HG03095 (cell line): ENCODE results near the gene GATAD2A.

Experiments
- ATAC-seq: cut with Tn5 transposase; IDR thresholded peaks from one replicate; pipeline ENCODE4 v1.9.1; 2021; ENCODE audit warnings: moderate library complexity; ENCODE audit not compliant: unreplicated experiment

Gene GATAD2A

DNA sequence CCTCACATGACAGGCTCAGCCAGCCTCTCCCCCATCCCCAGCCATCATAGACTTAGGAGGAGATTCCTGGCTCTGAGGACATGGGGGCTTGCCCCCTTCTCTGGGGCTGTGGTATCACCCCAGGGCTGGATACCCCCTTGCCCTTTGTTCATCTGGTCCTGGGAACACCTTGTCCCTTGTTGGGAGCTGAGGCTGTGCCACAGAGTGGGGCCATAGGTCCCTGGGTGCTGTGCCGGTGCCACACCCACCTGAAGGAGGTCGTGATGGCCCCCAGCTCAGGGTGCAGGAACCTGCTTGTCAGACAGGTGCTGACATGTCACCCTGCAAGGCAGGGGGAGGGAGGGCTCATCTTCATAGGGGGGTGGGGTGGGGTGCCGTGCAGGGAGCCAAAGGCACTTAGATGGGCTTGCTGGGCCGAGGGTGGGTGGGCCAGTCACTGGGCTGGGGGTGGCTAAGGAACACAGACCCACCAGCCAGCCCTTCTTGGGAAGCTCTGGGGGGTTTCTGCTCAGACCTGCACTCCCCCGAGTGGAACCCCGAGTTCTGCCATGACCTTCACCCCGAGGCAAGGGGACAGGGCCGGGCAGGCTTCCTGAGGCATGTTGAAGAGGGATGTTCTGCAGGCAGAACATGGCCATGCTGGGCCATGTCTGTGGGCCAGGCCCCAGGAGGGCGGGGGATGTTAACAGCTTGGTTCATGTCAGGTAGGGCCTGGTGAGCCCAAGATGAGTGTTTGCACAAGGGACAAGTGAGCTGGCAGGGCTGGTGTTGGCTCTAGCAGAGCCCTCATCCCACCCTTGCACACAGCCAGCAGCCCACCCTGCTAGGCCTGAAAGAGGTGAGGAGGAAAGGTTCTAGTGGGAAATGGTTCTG is 81.8 kb downstream of the GATAD2A start:
- no peak for ATAC-seq

- no peak for ATAC-seq
These were observed 82.7 kb downstream of the GATAD2A start for GRCh38 chr19:19487950-19488874.

DNA sequence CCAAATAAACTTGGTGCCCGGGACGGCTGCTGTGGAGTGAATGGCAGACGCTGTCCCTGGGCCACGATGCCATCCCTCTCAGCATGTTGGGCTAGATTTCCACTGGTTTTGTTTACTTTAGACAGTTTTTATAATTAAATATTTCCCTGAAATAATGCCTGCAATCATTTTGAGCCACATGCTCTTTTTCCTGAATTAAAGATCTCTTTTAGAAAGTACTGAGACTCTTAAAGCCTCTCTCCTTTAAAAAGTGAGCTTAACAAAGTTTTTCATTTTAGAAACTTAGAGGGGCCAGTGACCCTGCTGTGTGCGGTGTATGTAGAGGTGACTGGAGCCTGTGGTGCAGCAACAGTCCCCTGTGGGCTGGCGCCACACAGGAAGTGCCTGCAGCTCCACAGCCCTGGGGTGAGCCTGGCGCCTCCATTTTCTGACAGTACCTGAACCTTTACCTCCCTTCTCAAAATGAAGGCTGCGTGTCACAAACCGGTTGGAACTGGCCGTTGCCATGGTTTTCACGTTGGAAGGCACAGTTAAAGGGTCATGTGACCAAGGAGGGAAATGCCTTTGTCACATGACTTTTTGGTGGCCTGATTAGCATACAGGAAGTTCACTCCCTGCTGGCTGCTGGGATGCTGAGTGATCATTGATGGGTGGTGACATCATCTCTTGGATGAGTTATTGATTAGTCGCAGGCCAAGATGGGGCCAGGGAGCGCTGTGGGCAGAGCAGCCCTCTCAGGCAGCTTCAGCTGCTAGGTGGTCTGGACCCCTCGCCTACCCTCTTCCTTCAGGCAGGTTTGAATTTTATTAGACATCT is 83.6 kb downstream of the GATAD2A start:
- peak; percentile 48 for ATAC-seq

DNA sequence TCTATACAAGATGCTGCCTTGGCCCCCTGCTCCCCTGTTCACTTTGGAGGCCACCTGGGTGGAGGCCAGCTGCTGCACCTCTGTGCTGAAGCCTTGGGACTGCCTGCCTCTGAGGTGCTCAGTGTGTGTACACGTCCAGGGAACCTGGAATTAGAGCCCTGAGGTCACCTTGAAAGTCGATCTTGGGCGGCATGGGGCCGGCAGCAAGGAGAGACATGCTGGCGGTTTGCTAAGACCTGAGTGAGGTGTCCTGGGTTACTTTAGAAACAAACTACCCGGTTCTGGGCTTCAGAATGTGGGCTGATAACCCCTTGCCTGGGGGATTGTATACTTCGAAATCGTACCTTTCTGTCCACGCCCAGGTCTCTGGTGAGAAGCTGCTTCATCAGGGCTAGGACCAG is 84.3 kb downstream of the GATAD2A start:
- no peak for ATAC-seq

- ATAC-seq: no peak
These were observed 84.9 kb downstream of the GATAD2A start for GRCh38 chr19:19490214-19490968.

GRCh38 chr19:19491321-19492025 is 86.0 kb downstream of the GATAD2A start:
- ATAC-seq: no peak

DNA sequence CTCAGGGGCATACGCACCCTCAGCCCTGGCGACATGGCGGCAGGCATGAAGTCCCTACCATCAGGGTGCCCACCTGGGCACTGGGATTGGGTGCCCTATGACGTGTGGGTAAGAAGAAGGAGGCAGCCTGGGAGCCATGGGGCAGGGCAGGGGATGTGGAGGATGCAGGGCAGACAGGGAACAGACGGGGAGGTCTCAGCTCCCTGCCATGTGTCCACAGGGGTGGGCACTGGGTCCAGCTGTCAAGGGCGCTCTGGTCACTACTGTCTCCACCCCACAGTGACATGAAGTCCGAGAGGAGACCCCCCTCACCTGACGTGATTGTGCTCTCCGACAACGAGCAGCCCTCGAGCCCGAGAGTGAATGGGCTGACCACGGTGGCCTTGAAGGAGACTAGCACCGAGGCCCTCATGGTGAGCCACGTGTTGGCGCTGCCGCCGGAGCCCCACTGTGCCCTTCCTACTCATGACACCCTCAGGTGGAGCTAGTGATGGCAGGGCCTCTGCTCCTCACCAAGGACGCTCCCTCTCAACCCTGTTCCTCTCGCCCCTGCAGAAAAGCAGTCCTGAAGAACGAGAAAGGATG is 86.6 kb downstream of the GATAD2A start:
- no peak for ATAC-seq

DNA sequence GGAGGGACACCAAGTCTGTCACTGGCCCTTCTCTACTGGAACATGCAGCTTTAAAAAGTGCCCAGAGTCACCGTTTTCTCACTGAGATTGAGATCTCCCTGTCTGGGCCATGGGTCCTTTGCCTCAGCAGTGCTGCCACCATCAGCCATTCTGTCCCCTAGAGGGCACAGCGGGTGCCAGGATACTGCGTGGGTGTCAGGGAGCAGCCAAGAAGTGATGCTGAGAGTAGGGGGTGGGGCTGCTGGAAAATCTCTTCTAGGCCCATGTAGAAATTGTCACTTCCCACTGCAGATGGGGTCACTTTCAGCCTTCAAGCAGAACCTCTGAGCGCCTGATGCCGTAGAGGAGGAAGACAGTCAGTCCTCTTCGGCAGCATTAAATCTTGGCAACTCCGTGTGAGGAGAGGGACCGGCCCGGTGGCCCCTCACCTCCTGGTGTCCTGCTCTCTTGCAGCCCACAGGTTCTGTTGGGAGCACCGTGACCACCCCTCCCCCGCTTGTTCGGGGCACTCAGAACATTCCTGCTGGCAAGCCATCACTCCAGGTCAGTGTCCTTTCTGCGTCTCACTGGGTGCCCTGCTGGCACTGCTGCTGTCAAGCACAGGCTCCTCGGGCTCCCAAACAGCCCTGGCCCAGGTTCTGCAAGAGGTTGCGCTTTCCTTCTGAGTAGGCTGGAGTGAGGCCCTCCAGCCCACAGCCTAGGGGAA is 88.5 kb downstream of the GATAD2A start:
- ATAC-seq: no peak

DNA sequence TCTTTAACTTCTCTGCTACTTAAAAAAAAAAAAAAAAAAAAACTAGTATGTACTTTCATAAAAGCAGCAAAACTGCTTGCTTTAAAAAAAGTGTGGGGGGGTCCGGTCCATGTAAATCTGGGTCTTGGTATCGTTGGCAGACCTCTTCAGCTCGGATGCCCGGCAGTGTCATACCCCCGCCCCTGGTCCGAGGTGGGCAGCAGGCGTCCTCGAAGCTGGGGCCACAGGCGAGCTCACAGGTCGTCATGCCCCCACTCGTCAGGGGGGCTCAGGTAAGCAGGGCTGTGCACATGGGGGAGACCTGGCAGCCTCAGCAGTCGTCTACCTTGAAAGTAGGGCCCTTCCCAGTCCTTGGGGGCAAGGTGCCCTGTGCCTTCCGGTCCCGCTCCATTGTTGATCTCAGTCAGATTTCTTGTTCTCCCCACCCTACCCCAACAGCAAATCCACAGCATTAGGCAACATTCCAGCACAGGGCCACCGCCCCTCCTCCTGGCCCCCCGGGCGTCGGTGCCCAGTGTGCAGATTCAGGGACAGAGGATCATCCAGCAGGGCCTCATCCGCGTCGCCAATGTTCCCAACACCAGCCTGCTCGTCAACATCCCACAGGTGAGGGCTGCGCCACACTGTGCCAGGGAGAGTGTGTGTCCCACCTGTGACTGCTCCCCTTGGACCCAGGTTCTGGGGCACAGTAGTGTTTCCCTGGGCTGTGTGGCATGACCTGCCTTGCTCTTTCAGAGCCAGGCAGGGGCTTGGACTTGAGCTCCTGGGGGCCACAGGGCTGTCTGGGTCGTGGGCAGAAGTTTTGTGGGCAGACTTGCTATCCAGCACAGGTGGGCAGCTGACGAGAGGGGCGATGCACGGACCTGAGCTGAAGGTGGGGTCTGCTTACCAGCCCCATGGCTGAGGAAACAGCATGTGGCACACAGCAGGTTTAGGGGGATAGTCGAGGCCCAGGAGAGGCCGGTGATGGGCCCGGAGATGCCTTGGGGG is 90.4 kb downstream of the GATAD2A start:
- no peak for ATAC-seq

- no peak for ATAC-seq
These were observed 92.9 kb downstream of the GATAD2A start for GRCh38 chr19:19498255-19498991.

- ATAC-seq: no peak
These were observed 94.0 kb downstream of the GATAD2A start for GRCh38 chr19:19499272-19499995.

- no peak for ATAC-seq
These were observed 95.6 kb downstream of the GATAD2A start for GRCh38 chr19:19500975-19501644.

GRCh38 chr19:19501798-19502197 is 96.3 kb downstream of the GATAD2A start:
- ATAC-seq: no peak

DNA sequence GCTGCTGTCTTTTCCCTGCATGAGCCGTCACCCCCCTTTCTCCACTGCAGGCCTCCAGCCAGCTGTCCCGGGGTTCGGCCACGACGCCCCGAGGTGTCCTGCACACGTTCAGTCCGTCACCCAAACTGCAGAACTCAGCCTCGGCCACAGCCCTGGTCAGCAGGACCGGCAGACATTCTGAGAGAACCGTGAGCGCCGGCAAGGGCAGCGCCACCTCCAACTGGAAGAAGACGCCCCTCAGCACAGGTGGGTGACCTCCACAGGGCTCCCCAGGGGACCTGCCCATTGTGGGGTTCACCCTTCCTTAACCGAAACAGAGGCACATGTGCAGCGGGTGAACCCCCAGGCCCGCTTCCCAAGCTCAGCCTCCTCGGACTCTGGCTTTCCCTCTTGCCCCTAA is 96.8 kb downstream of the GATAD2A start:
- ATAC-seq: no peak

DNA sequence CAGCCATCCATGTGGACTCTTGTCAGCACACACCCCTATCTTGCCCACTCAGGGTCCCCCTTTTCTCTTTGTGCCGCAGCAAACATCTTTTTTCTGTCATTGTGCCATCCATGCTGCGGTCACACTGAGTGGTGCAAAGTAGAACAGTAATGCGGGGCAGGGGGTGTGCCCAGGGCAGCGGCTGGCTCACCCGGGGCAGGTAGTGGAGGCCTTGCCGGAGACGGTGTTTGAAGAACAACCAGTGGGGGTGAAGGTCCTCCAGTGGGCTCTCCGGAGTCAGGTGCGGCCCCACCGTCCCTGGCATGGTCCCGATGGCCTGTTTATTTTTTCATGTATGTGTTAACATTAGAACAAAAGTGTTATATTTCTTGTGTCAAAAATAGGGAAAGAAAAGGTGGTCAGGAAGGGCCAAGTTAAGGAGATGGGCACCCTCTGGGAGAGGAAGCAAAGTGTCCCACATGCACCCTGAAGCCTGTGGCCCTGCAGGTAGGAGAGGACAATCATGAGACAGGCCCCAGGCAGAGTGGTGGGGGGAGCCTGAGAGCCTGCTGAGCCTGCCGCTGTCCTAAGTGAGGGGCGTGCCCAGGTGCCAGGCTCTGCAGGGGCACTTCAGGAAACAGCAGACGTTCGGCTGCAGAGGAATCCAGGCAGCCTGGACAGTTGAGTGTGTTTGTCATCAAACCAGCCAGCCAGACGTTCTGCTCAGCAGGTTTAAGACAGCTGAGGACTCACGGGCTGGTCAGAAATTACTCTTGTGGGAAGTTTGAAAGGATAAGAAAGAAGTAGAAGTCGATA is 97.5 kb downstream of the GATAD2A start:
- no peak for ATAC-seq
